Kidney tubule cell (primary cell): ENCODE measurements around the gene PRSS50.

Source experiments
- DNase-seq: peaks from one replicate; pipeline ENCODE4 v3.0.0-alpha.2; 2018; ENCODE audit warnings: low spot score

Gene PRSS50

DNA sequence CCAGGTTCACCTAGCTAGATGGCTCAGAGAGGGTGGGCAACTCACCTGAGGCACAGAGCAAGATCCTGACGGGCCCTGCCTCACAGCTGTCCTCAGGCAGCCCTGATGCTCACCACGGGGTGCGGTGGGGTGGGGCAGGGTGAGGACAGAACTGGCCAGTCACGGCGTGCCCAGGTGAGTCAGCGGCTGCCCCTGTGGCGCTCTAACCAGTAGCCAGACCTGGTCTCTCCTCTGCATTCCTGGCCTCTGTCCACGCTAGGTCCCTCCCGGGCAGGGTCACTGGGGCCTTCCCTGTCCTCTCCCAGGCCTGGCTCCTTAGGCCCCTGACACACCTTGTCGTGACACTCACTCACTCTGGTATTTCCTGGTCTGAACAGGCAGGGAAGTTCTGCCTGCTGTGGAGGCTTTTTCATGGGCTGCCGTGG lies 25.1 kb downstream of the PRSS50 start:
- DNase-seq = peak; percentile 97

- DNase-seq = peak; percentile 49
These were observed 26.9 kb downstream of the PRSS50 start for GRCh38 chr3:46690798-46691197.

- no peak for DNase-seq
These were observed 32.2 kb downstream of the PRSS50 start for GRCh38 chr3:46685446-46685845.

DNA sequence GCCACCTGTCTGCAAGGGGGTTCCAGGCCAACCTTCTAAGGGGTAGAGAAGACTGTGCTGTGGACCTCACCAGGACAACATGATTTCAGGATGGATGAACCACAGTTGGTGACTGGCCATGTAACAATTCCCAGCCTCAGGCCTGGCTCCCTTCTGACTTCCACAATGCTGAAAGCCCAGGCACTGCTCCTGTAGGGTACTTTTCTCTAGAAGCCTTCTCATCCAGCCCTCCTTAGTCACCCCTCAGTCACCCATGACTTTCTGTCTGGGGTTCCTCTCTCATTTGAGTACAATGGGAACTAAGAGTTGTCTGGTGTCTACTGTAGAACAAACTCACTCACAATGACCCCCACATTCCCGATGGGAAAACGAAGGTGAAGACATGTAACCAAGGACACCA lies 32.8 kb downstream of the PRSS50 start:
- DNase-seq = peak; percentile 31

GRCh38 chr3:46682974-46683373 lies 34.7 kb downstream of the PRSS50 start:
- DNase-seq = no peak

GRCh38 chr3:46681856-46682540 lies 35.7 kb downstream of the PRSS50 start:
- no peak for DNase-seq

- DNase-seq = no peak
These were observed 36.3 kb downstream of the PRSS50 start for GRCh38 chr3:46681387-46681786.

DNA sequence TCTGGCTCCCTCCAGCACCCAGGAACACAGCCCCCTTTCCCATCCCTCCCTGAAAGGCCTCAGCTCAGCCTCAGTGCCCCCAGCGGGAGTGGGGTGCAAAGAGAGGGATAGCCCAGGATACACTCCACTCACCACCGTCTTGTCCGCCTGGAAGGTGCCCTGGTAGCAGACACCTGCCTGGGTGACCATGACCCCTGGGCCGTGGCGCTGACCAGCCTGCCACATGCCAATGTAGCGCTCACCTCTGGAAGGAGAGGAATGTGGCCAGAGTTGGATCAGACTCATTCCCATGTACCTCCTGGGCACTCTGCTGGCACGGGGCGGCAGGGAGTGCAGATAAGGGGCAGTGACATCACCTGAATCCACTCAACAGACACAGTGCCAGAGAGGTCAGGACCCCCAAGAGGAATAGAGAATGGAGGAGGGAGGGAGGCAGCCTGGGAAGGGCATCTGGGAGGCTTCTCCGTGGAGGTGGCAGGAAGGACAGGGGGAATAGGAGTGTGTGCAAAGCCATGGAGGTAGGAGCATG lies 37.3 kb downstream of the PRSS50 start:
- DNase-seq = no peak

- no peak for DNase-seq
These were observed 38.0 kb downstream of the PRSS50 start for GRCh38 chr3:46679681-46680080.

- DNase-seq = no peak
These were observed 39.4 kb downstream of the PRSS50 start for GRCh38 chr3:46678280-46678679.

DNA sequence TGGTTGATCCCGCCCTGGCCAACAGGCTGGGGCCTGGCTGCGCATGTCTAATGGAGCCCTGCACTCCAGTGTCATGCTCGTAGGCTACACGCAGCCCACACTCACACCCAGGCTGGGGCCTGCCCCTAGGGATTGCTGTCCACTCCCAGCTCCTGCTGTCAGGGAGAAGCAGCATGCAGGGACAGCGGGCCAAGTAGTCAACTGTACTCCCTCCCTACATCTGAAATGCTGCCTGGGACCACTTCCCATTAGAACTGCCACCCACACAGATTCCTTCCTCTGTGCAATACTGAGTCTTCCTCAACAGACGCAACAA lies 40.3 kb downstream of the PRSS50 start:
- DNase-seq = no peak

DNA sequence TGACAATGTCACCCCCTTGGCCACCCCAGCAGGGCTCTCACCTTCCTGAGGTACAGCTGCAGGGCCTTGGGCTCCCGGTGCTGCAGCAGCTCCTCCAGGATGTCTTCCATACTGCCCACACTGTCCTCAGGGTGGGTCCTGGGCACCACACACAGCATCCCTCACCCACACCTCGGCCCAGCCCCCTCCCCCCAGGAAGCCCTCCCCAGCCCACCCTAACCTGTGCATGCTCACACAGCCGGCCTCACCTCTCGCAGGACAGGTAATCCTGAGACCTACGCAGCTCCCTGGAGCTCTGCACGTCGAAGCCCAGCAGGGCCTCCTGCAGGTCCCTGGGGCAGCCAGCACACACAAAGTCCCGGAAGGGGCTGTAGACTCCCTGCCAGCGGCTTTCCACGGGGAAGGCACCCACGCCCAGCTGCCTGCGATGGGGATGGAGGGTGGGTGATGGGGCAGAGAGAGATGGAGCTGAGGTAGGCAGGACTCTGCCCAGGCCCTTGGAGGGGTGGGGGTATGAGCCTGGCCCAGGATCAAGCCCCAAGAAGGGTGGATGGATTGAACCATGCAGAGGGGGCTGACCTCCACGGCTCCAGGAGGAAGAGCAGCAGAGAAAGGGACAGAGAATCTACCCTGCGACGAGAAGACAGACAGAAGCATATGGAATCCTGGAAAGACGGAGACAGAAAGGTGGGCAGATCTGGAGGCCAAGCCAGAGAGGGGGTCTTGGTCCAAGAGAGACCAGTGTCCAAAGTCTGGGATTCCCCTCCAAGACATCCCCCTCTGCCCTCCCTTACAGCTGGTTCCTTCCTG lies 40.9 kb downstream of the PRSS50 start:
- DNase-seq = no peak

- DNase-seq = no peak
These were observed 41.7 kb downstream of the PRSS50 start for GRCh38 chr3:46675843-46676567.

DNA sequence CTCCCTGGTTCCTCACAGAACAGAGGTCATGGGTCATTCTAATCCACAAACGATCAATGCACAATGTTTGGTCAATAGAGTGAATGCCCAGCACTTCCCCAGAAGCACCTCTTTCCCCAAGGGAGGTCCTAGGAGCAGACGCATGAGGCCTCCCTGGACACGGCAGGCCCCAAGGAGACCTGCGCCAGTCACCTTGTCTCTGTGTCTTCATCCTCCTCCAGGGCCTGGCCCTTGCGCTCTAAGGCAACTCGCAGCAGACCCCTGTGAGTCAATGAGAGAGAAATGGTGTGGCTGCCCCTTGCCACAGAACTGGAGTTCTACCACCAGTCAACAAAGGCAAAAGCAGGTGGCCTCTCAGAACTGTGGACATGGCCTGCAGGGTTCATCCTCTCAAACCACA lies 42.2 kb downstream of the PRSS50 start:
- no peak for DNase-seq

DNA sequence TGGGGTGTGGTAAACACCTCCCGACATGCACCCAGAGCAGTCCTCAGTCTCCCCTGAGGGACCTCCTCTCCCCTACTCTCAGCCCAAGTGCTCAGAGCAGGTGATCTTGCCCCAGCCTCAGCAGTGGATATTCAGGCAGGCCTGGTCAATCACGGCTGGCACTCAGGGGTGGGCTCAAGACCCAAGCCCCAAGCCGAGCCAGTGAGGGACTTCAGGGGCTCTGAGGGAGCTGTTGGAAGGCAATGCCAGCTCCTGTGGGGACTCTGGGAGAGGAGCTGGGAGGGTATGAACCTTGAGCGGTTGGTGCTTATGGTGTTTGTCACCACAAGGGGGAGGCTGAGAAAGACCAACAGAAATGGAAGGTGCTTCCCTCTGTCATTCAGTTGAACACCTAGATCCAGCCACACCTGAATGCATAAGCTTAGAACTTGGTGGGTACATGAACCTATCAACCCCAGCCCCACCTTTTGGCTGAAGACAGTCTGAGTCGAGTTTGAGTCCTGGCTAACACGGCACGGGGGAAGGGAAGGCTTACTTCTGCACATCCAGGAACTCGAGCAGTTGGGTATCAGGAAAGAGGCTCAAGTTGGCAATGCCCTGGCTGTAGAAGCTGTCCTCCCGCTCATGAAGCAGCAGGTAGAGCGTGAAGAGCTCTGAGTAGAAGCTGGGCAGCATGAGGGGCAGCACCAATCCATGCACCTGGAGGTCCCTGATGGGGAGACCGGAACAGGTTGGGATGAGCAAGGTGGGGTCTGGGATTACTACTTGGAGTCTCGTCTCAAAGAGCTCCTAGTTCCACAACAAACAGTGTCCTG lies 43.4 kb downstream of the PRSS50 start:
- no peak for DNase-seq

DNA sequence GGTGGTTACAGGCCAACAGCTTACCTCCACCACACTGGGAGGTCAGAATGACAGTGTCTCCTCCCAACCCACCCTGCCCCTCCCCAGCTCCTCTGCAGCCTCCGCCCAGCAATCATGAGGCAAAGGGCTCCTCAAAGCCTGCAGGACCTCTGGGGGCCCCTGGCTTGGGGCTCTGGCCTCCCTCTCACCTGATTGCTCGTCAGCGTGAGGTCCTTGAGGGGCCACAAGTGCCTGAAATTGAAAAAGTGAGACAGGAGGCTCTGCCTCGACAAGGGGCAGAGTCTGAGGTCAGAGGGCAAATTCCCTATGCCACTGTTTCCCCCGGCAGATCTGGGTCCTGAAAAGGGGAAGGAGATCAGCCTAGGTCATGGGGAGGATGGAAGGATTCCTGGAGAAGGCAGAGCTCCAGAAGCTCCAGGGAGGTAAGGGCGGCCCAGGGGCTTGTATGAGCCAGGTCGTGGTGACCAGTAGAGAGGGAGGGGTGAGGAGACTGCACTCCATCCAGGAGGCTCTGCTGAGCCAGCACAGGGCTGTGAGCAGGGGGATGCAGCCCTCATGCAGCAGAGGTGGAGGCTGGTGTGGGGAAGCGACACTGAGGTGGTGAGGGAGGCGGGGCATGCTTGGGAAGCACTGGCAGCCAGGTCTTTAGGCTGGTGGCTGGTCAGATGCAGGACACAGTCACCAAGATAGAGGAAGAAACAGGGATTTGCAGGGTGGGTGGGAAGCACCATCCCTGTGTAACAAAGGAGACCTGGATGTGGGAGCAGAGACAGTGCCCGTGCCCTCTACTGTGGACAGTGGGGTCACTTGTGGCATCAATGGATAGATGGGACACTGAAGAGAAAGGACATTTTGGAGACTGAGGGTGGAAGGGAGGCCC lies 44.3 kb downstream of the PRSS50 start:
- no peak for DNase-seq

GRCh38 chr3:46672349-46672695 lies 45.3 kb downstream of the PRSS50 start:
- DNase-seq = no peak

DNA sequence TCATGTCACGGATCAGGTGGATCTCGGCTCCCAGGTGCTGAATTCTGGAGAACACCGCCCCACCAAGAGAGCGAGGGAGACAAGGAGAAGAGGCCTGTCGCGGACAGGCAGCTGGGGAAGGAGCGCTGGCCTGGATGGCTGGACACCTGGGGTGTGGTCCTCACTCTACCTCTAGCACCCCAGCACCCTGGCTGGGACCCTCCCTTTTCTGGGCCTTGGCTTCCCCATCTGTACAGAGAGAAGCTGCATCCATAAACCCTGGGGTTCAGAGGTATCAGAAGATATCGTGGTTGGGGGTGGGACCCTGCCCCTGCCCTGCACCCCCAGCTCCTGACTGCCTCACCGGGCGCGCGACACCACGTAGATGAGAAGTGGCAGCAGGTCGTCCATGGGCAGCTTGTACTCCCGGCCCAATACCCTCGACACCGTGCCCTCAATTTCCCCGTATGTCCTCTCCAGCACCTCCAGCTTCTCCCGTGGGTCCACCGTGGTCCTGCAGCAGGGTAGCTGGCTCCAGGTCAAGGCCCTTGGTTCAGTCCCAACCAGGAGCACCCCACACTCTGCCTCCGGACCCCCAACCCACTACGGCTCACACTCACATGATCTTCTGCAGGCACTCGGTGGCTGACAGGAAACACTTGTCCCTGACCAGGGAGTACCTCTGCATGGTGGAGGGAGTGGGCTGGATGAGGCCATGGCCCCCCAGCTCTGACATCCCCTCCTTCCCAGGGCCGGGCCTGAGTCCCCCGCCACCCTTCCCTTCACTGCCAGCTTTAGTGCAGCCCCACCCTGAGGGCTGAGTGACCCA lies 45.9 kb downstream of the PRSS50 start:
- no peak for DNase-seq

DNA sequence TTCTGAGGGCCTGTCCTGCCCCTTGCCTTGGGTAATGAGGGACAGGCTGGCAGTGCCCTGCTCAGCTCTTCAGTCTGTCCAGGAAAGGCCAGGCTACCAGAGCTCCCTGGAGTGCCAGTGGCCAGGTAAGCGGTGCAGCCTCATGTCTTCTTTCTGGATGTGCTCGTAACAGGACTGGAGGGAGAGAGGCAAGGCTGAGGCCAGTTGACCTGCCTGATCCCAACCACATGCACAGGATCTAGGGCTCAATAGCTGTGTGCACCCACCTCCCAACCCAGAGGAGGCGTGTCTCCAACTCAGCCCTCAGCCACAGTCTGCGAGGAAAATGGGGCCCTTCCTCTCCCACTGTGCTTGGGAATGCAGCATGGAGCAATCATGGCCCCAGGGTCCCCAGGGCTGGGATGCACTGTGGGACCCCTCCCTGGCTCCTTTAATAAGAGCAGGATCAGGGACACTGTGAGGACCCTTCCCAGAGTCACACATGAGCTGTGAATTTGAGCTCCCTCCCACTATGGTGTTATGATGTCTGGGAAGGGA lies 46.7 kb downstream of the PRSS50 start:
- DNase-seq = no peak
